Measurements from ENCODE around the gene VPREB3.
A peak's percentile ranks its signal among the peaks of the same experiment; 100 is the strongest.
"Not testable (repeated sequence)": the region's sequence is repeated elsewhere in the genome, so short reads cannot be mapped to it uniquely, and the experiment has no call there.

The VPREB3 gene

DNA sequence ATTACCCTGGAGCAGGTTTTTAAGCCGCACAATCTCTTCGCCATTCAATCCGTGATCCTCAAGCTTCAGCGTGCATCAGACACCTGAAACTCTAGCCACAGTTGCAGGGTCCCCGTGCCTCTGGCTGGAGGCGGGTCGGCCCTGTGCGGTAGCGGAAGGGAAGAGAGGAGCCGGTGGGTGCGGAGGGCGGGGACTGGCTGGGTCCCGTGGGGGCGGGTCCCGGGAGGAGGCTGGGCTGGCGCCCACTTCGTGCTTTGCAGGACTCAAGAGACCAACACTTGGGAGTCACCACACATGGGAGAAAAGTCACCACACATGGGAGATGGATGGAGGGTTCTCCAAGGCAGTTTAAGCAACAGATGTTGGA, 9.3 kb upstream of the VPREB3 start:
- DNase-seq = peak; percentile 50

DNA sequence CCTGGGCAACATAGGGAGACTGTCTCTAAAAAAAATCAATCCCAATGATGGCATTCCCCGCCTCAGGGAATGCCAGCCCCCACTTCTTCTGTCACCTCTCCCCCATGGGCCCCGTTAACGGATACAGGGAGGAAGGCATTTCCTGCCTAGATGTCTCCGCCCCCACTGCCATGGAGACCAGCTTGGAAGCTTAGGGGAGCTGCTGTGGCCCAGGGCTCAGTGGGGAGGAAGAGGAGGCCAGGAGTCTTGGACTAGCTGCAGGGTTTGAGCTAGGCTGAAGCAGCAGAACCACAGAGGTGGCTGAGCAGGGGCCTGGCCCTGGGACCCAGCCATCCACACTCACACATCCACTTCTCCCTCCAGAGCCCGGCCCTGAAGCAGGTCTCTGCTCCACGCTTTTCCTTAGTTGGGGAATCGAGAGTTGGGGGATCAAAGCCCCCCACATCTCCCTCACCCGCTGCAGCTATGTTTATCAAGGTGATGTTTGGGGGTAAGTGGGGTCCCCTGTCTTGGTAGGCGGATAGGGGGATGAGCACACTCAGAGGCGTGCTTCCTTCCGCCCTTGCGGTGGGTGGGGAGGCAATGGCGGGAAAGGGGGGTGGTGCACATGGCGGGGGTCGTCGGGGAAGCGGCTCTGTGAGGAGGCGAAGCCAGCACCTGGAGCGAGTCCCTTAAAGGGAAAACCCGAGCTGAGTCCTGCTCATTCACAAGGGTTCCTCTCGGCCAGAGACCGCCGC, 8.8 kb upstream of the VPREB3 start, which contains the start of gene C22orf15:
TSS of gene C22orf15 (plus strand) at position 149 of the 737 bp plus-strand sequence. CDS start at position 466, 317 bp downstream.
- no peak for DNase-seq

DNA sequence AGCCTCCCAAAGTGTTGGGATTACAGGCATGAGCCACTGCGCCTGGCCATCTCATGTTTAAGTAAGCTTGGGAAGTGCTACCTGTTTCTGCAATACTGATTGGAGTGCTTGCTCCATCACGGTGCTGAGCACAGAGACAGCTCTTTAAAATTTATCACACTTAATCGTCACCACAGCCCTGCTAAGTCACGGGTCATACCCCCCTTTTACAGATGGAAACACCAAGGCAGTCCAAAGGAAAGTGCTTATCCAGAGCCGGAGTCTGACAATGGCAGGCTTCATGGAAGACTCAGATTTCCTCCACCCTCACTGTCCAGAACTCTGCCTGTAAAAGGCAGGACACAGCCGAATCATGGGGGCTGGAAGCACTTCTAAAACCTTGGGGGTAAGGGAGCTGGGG, 5.8 kb upstream of the VPREB3 start:
- DNase-seq = no peak

DNA sequence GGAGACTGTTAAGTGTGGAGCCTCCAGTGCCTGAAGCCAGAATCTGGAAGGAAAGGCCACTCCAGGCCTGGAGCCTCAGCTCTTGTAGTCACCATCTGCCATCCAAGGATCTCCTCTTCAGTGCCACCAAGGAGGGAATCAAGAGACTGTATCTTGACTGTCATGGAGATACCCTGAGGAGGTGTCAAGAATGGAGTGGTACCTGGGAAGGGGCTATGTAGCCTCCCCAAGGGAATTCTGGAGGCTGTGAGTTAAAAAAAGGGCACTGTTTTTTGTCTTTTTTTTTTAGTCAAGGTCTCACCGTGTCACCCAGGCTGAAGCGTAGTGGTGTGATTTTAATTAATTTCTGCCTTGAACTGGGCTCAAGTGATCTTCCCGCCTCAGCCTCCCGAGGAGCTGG, 5.3 kb upstream of the VPREB3 start:
- DNase-seq = no peak

DNA sequence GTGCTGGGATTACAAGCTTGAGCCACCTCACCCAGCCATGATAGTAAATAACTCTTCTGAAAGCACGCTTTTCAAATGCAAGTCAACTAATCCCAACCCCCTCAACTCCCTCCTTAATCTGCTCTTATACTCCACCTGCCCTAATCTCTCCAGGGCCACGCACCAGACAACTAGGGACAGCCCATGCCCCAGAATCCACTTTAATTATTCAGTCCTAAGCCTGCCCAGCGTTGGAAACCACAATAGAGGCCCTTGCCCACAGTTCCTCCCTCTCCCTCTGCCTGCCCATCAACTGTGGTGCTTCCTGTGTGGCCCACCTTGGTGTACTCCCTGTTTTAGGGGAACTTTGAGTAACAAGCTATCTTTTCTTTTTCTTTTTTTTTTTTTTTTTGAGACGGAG, 2.7 kb upstream of the VPREB3 start:
- no peak for DNase-seq

DNA sequence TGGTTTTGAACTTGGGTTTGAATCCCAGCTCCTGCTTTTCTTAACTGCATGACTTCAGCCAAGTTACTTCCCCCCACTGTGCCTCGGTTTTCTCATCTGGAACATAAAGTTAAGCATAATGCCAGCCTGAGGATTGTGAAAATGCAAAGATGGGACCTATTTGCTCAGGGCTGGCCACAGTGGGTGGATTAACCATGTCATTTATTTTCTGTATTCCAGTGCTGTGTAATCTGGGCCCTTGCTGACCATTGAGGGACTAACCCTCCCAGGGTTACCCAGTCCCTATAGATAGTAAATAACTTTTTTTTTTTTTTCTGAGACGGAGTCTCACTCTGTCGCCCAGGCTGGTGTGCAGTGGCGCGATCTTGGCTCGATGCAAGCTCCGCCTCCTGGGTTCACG, 1.5 kb upstream of the VPREB3 start:
- no peak for DNase-seq

DNA sequence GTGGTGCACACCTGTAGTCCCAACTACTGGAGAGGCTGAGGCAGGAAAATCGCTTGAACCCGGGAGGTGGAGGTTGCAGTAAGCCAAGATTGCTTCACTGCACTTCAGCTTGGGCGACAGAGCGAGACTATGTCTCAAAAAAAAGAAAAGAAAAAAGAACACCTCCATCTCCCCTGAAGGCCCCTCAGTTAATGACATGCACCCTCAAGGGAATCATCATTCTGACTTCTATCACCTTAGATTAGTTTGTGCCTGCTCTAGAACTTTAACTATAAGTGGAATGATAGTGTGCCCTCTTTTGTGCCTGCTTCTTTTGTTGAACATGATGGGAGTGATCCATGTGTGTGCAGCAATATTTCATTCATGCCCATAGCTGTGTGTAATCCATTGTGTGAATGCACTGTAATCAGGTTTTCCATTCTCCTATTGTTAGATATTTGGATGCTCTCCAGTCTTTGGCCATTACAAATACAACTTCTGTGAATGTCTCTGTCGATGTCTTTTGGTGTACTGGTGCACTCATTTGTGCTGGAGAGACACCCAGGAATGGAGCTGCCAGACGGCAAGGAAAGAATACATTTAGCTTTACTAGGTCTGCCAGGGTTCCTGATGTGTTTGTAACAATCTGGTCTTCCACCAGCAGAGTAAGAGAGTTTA, 883 bp upstream of the VPREB3 start:
- no peak for DNase-seq

DNA sequence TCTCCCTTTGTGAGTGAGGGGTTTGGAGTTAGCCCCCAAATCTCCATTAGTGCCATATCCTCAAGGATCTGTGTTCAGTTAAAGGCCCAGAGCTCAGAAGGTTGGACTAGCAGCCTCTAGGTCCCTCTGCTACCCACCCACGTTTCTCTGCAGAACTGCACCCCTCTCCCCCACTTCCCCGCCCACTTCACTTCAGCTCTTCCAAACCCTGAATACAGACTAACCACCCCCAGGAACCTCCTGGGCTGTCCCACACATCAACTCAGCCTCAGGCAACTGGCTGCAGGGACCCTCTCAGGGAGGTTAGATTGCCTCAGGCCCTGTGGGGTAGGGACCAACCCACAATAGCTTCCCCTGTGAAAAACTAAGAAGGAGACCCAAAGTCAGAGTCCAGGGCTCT, 840 bp downstream of the VPREB3 start:
- DNase-seq = no peak

DNA sequence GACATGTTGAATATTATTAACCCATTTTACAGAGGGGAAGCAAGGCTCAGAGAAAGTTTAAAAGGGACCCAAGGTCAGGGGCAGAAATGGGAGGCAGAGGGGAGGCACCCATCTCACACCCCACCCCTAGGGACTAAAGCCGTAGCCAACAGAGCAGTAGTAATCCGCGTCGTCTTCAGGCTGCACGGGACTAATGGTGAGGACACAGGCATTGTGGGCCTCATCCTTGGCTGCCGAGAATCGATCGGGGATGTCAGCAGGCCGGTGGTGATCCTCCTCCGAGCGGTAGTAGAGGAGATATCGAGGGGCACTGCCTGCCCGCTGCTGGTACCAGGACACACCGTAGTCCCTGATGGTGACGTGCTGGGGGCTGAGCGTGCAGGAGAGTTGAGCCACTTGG, 1.5 kb downstream of the VPREB3 start:
- no peak for DNase-seq

DNA sequence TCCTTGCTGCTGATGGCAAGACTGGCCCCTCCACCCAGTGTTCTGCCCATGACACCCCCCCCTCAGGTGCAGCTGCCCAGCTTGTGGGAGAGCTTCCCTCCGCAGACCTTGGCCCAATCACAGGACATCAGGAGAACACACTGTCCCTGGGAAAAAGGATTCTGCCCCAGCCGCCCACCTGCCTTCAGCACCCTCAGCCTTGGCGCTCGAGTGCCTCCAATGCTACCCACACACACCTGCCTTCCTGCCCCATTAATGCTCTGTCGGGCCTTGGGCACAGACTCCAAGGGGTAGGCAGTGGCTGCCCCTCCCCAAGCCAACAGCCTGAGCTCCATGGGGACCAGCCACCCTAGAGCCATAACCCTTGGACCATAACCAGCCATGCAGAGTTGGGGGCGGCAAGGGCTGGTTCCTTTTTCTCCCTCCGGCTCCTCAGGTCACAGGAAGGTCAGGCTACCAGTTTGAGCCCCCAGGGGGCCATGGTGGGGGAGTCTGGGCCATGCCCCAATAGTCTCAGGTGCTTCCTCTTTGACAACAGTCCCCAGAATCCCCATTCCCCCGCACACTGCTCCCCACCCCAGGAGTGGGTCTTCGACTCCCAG, 2.0 kb downstream of the VPREB3 start:
- no peak for DNase-seq

DNA sequence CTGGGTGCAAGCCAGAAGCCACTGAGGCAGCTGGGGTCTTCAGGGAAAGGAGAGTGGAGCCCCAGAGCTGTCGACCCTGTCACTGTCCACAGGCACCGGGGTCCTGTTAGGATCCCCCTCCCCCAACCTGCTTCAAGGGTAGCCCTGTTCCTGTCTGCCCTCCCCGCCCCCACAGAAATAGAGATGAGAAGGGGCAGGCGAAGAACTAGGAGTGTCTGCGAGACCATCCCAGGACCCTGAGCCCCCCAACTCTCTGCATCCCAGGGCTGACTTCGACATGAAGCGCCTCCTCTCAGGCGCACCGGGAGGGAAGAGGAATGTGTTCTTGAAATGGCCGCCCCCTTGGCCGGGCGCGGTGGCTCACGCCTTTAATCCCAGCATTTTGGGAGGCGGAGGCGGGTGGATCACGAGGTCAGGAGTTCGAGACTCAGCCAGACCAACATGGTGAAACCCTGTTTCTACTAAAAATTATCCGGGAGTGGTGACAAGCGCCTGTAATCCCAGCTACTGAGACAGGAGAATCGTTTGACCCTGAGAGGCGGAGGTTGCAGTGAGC, 2.7 kb downstream of the VPREB3 start:
- DNase-seq = no peak

DNA sequence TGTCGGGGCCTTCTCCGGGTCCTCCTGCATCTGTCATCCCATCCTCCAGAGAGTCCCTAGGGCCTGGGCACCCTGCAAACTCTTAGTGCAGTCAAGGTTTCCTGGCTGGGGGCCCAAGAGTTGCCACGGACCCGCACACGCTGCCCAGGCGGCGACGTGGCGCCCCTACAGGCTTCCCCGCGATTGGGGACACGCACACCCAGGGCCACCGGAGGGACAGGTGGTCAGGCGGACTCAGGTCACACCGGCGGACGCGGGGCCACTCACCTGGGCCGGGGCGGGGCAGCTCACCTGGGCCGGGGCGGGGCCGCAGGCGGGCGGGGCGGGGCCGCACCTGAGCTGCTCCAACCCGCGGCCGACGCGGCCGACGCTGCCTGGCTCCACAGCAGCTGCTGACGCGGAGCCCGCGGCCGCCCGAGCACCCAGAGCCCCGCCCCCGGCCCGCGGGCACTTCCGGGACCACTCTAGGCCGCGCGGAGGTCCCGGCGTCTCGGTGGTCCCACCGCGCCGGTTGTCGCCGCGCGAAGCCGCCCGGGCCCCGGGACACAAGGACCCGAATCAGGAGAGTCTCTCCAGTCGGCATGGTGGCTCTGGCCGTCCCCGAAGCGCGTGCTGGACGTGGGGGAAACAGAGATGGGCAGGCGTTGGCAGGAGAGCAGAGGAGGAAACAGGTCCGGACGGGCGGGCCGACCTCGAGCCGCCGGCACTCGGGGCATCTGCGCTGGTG, 3.3 kb downstream of the VPREB3 start, which contains the start of gene ZNF70:
TSS of gene ZNF70 (minus strand) at position 399 of the 727 bp plus-strand sequence. CDS start 5,972 bp downstream, outside the sequence.
- peak; percentile 83 for DNase-seq

DNA sequence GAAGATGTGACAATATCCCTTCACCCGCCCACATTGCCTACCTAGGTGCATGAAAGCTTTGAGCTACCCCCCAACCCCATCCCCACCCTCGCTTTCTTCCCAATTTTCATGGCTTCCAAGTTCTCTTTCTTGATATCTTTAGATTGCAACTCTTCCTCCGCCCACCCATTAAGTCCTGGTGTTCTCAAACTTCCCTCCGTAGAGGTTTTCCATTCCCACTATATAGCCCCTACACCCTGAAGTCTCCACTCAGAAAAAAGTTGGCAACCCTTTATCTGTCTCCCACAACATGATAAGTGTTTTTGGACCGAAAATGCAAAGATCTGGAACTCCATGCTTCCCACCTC, 3.9 kb downstream of the VPREB3 start:
- DNase-seq = no peak

DNA sequence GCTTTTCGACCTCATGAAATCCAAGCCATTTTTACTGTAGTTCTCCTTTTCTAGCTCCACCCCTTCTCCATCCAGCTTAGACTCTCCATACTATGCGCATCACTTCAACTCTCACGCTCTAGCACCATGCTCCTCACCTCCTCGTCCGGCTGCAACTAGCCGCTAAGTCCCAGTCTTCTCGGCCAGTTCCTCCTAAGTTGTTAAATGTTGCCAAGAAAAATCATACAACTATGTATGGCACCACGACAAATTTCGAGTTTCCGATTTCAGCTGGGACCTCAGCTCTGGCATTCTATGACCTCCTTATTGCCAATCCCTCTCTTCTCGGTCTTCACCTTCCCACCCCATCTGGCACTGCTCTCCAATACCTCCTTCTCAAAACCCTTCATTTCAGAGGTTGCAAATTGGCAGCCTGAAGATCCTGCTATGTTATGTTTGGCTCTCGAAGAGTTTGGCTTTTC, 4.4 kb downstream of the VPREB3 start:
- no peak for DNase-seq

DNA sequence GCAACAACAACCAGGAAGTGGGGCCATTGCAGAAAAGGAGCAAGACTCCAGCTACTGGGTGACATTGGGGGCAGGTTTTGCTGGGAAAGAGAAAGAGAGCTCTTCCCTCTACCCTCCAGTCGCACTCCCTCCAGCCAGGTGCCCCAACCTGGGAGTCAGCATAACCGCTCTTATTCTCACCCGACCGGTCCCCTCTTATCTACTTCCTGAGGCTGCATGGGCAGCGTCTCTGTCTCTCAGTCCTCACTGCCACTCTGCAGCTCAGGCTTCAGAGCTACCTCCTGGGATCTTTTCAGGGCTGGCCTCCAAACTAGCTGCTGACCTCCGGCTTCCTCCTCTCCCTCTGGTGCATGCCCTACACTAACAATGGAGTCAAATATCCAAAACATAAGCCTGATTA, 8.4 kb downstream of the VPREB3 start:
- no peak for DNase-seq

DNA sequence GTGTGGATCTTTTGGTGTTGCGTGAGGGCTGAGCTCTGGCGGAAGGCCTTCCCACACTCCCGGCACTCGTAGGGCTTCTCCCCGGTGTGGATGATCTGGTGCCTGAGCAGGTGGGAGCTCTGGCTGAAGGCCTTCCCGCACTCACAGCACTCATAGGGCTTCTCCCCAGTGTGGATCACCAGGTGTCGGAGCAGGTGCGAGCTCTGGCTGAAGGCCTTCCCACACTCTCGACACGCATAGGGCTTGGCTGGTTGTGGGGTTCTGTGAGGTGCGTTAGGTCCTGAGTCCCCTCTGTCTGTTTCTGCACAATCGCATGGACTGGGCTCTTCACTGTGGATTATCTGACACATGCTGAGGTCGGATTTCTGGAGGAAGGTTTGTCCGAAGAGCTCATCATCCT, 9.7 kb downstream of the VPREB3 start:
- no peak for DNase-seq

DNA sequence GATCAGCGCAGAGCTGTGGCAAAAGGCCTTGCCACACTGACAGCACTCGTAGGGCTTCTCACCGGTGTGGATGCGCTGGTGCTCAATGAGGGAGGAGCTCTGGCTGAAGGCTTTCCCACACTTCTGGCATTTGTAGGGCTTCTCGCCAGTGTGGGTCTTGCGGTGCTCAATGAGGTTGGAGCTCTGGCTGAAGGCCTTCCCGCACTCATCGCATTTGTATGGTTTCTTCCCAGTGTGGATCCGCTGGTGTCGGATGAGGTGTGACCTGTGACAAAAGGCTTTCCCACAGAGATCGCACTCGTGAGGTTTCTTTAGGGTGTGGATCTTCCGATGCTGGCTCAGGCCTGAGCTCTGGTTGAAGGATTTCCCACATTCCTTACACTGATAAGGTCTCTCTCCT, 10.2 kb downstream of the VPREB3 start:
- DNase-seq = no peak

DNA sequence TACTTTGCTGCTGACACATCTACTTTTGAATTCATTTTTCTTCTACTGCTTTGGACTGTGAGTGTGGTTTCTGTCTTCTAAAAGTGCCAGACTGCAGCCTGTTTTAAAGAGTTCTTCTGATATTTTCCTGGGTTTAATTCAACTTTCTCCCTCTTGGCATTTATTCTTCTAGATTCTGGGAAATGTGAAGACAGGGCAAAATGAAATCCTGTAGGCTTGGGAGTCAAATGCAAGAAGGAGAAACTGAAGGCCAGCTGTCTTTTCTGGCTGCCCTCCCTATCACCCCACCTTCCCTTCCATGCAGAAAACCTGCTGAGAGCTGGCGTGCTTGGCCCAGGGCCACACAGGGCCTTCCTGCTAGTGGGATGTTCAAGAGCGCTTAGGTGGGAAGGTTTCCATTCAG, 10.9 kb downstream of the VPREB3 start:
- DNase-seq = no peak

DNA sequence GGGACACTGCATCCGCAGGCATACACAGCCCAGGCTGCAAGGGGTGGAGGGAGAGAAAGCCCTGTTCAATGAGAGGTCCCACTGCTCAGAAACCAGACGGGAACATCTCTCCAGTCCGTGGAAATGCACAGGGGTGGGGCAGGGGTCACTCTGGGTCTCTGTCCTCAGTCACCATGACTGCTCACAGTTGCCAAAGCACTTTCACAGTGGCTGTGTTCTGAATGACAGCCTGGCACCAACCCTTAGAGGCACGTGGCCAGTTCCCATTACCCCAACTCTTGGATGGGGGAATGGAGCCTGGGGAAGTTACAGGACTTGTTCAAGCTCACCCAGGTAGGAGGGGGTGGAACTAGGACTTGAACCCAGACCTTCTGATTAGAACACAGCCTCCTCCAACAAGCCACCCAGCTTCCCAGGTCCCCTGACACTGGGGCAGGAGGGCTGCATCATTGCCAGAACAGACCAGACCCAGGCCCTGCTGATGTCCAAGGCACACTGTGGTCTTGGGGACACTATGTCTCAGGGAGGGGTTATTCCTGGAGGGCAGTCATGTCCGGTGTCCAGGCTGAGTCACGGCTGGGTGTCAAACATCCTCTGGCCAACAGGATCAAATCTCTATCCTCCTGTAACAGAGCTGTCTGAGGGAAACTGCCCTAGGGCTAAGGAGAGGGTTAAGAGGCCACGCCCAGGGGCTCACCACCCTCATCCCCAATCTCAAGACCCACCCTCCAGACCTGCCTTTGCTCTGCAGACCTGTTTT, 11.5 kb downstream of the VPREB3 start:
- no peak for DNase-seq

DNA sequence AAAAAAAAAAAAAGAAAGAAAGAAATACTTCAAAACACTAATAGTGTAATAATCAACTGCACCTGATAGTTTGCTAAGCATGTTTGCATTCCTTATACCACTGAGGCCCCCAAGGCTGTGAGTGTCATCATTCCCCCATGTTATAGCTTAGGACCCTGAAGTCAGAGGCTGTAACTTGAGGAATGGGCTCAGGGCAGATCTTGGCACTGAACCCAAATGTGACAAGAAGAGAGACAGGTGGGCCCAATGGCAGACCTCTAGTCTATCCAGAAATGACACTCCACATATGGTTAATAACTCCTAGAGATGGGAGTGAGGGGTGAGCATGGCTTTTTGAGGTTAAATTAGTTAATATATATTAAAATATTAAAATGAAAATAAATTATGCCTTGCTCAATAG, 16.5 kb downstream of the VPREB3 start:
- no peak for DNase-seq

DNA sequence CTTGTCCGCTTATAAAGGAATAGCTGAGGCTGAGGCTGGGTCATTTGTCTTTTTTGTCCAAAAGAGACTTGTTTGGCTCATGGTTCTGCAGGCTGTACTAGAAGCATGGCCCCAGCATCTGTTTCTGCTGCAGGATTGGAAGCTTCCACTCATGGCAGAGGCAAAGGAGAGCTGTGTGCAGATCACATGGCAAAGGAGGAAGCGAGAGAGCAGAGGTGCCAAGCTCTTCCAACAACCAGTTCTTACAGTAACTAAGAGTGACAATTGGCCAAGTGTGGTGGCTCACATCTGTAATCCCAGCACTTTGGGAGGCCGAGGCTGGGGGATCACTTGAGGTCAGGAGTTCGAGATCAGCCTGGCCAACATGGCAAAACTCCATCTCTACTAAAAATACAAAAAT, 26.1 kb downstream of the VPREB3 start:
- not testable (repeated sequence) for DNase-seq

DNA sequence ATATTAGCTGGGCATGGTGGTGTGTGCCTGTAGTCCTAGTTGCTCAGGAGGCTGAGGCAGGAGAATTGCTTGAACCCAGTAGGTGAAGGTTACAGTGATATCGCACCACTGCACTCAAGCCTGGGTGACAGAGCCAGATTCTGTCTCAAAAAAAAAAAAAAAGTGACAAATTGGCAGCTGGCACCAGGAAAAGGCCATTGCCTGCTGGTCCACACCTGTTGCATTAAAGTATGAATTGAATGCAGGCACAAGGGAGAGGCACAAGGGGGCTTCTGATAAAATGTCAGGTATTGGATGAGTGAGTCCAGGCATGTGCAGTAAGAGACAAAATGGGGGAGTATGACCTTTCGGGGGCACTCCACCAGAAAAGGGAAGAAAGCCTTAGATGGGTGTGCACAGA, 31.5 kb downstream of the VPREB3 start:
- no peak for DNase-seq
